ENCODE data around the gene STAT5B.
"Not testable (repeated sequence)": the region's sequence is repeated elsewhere in the genome, so short reads cannot be mapped to it uniquely, and the experiment has no call there.

Gene STAT5B

DNA sequence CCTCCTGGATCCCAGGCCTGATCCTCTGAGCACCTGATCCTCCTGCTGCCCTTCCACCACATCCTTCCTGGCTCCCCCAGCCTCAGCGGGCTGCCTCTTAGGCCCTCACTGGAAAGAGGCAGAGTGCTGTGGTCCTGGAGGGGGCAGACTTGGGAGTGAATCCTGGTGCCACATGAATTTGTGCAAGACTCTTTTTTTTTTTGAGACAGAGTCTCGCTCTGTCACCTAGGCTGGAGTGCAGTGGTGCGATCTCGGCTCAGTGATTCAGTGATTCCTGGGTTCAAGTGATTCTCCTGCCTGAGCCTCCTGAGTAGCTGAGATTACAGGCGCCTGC is 84.9 kb downstream of the STAT5B start:
- DNase-seq: no peak

GRCh38 chr17:42190491-42191274 is 85.5 kb downstream of the STAT5B start:
- DNase-seq: no peak

- DNase-seq: no peak
Measured at GRCh38 chr17:42189651-42189965, 86.6 kb downstream of the STAT5B start.

GRCh38 chr17:42188749-42189650 is 87.2 kb downstream of the STAT5B start:
- DNase-seq: no peak

- no peak for DNase-seq
Measured at GRCh38 chr17:42187833-42188232, 88.4 kb downstream of the STAT5B start.

DNA sequence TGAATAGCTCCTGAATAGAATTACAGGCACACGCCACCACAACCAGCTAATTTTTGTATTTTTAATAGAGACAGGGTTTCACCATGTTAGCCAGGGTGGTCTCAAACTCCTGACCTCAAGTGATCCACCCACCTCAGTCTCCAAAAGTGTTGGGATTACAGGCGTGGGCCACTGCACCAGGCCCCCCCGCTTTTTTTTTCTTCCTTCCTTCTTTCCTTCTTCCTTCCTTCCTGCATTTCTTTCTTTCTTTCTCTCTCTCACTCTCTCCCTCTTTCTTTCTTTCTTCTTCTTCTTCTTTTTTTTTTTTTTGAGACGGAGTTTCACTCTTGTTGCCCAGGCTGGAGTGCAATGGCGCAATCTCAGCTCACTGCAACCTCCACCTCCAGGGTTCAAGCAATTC is 90.0 kb downstream of the STAT5B start:
- not testable (repeated sequence) for DNase-seq

- DNase-seq: no peak
Measured at GRCh38 chr17:42185621-42185930, 90.6 kb downstream of the STAT5B start.

GRCh38 chr17:42184713-42185620 is 91.2 kb downstream of the STAT5B start, which contains the start of gene HCRT:
TSS of gene HCRT (minus strand) at chr17:42185452. CDS start at chr17:42185365, 87 bp downstream.
- DNase-seq: no peak

GRCh38 chr17:42183741-42184711 is 92.2 kb downstream of the STAT5B start:
- peak; percentile 79 for DNase-seq

DNA sequence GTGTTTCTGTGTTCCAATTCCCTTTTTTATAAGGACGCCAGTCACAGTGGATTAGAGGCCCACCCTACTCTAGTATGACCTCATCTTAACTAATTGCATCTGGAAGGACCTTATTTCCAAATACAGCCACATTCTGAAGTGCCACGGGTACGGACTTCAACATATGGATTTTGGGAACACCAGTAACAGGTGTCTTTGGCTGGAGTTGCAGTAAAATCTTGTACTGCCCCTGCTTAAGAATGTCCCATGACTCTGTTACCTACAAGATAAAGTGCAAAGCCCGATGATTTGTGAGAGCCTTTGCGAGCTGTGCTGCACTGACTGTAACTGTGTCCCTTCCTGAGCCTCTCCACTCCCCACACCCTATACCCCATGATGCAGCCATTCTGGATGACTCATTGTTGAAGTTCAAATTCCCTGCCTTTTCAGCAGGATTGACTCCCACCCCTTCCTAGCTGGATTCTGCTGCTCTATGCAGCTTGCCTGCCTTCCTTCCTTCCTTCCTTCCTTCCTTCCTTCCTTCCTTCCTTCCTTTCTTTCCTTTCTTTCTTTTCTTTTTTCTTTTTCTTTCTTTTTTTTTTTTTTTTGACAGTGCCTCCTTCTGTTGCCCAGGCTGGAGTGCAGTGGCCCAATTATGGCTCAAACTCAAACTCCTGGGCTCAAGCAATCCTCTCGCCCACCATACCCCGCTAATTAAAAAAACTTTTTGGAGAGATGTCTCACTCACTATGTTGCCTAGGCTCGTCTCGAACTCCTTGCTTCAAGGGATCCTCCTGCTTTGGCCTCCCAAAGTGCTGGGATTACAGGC is 93.1 kb downstream of the STAT5B start:
- DNase-seq: no peak

- no peak for DNase-seq
Measured at GRCh38 chr17:42181851-42182207, 94.4 kb downstream of the STAT5B start.

- DNase-seq: peak; percentile 85
Measured at GRCh38 chr17:42180922-42181850, 95.0 kb downstream of the STAT5B start, which contains the start of gene KCNH4. TSS of gene KCNH4 (minus strand) at chr17:42181142. CDS start at chr17:42180945, 197 bp downstream.

DNA sequence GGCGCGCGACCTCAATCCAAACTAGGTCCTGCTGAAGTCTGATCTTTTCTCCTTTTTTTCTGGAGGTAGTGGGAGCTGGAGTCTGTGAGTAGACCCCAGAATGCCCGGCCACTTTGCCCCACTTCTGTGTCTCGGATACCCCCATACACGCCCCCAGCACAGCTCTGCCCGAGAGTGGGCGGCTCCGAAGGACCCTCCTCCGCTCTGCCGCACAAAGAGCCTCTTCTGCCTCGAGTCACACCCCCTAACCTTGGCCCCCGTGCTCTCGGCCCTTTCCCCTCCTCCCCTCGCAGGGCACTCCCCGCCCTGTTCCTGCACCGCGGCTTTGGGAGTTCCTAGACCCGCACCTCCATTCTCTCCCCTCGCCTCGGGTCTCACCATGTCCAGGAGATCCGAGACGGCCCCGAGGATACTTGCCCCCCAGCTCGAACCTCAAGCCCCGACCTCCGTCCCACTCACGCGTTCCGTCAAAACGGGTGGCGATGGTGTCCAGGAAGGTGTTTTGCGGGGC is 95.7 kb downstream of the STAT5B start:
- no peak for DNase-seq

DNA sequence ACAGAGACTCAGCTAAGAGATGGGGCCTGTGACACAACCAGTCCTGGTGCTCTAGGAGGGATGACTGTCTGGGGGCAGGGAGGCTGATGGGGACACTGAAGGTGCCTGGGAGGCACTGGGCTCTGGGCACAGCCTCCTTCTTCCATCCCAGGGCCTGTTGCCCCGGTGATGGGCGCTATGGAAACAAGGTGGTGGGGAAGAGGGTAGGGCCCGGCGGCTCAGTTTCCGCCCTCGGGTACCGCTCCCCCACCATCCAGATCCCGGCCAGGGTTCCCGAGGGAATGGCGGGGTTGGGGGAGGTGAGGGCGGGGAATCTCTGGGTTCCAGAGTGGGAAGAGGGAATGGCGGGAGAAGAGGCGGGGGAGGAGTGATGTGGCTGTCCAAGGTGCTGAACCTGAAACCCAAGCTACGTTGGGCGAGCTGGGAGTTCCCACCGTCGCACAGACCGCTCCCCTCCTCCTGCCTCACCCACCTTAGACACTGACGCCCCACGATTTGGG is 96.2 kb downstream of the STAT5B start:
- no peak for DNase-seq

- DNase-seq: no peak
Measured at GRCh38 chr17:42179335-42179734, 96.9 kb downstream of the STAT5B start.

GRCh38 chr17:42178817-42179216 is 97.4 kb downstream of the STAT5B start:
- DNase-seq: no peak

DNA sequence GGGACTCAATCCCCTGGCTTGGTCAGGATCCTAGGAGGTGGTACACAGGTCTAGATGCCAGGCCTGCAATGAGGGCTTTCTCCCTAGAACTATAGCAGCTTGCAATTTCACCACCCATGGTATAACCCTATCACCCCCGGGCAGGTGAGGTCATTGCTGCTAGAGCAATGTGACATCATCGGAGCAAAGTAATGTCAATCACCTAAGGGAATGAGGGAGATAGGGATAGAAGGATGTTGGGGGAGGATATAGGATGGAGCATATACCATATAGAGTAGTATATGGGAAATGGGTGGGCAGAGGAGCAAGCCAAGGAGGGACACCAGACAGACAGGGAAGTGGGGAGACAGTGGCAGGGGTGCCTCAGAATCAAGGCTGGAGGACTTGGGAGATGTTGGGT is 98.5 kb downstream of the STAT5B start:
- no peak for DNase-seq

GRCh38 chr17:42174126-42174783 is 101.9 kb downstream of the STAT5B start:
- no peak for DNase-seq

- DNase-seq: no peak
Measured at GRCh38 chr17:42171831-42172230, 104.4 kb downstream of the STAT5B start.
